ENCODE data around the gene POGK. TPM values are rescaled to one million over a fixed set of nuclear protein-coding genes. Genes with fewer than 3 reads are reported as not detected.
A peak's percentile ranks its signal among the peaks of the same experiment; 100 is the strongest.
"Not testable (repeated sequence)": the region's sequence is repeated elsewhere in the genome, so short reads cannot be mapped to it uniquely, and the experiment has no call there.

Gene POGK
- total RNA-seq, result 46.6 TPM

DNA sequence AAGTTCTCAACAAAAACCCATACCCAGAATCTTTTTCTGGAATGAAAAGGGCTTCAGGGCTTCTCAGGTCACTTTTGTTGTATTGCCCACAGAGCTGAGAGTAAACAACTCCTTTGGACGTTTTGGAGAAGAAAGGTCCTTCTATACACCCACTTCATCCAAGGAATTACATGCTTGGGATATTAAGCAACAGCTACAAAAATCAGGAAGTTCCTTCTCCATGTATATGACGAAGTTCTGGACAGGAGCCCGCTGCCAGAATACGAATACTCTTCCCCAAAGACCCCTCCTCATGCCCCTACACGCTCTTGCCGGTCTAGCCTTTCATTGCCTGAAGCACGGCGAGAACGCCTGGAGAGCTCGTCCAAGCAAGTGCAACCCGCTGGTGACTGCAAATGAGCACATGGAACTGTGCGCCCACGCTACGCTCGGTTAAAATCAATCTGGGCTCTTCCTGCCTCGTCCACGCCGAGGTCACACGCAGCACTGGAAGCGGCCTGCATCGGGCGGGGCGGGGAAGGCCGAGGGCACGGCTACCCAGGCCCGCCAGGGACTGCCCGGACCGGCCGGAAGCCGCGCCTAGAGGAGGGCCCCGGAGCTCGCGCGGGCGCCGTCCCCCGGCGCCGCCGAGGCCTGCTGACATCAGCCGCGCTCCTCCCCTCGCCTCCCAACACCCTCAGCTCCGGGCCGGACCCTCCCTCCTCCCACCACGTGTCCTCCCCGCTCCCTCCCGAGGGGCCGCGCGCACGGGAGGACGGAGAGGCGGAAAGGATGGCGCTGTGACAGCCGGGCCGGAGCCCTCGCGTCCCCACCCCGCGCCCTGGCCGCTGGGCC, at the start of gene POGK:
TSS of gene POGK (plus strand) at position 710 of the 834 bp plus-strand sequence. CDS start 1,482 bp downstream, outside the sequence.
- peak; percentile 93 for DNase-seq (ENCODE audit: low spot score)

- DNase-seq (ENCODE audit: low spot score), result no peak
Observed at GRCh38 chr1:166796620-166797236, 42.5 kb upstream of the POGK start.

- no peak for DNase-seq (ENCODE audit: low spot score)
Observed at GRCh38 chr1:166808952-166809351, 30.3 kb upstream of the POGK start.

DNA sequence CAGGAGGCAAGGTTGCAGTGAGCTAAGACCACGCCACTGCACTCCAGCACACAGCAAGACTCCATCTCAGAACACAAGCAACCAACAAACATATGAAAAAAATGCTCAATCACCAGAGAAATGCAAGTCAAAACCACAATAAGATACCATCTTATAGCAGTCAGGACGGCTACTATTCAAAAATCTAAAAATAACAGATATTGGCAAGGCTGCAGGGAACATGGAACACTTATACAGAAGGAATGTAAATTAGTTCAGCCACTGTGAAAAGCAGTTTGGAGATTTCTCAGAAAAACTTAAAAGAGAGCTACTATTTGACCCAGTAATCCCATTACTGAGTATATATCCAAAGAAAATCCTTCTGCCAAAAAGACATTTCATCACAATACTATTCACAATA, 27.6 kb upstream of the POGK start:
- no peak for DNase-seq (ENCODE audit: low spot score)

DNA sequence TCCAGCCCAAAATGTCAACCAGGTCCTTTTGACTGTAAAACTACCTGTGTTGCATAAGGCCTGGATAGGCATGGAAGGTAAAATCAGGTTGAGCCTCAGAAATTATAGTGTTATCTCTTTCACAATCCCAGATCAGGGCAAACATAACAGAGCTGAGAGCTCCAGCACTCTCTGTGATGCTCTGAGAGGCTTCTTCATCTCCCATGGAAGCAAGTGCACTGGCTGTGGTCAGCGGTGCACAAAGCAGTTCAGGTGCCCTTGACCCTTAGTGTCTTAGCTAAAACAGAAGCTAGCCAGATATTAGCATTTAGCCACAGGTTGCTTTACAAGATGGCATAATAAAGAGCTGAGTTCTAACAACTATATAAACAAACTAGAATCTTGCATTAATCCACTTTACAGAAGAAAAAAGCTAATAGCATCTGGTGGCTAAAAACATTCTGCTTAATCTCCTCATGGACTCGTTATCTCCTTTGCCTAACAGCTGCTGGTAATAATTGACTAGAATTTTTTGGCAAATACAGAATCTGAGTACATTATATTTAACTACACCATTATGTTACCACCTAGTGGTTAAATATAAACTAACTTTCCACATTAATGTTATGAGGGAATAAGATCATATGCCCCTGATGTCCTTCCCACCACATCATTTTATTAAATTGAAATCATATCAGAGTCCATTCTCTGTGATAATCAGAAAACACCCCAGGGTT, 25.6 kb upstream of the POGK start:
- DNase-seq (ENCODE audit: low spot score), result no peak

DNA sequence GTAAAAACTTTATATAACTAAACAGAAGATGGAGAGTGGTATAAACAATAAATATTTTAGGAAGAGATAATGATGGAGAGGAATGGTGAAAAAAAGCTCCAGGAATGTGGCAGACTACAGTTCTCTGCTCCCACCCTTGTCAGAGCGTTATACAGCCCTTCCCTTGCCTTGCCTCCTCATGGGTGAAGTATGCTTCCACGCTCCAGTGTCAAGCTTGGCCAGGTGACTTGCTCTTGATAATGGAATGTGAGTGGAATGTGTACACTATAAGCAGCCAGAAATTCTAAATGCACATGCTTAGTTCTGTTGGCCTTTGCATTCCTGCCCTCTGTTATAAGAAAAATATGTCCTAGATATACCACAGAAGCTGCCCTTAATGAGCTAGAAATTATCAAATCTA, 24.7 kb upstream of the POGK start:
- peak; percentile 43 for DNase-seq (ENCODE audit: low spot score)

- no peak for DNase-seq (ENCODE audit: low spot score)
Observed at GRCh38 chr1:166819974-166820373, 19.3 kb upstream of the POGK start.

DNA sequence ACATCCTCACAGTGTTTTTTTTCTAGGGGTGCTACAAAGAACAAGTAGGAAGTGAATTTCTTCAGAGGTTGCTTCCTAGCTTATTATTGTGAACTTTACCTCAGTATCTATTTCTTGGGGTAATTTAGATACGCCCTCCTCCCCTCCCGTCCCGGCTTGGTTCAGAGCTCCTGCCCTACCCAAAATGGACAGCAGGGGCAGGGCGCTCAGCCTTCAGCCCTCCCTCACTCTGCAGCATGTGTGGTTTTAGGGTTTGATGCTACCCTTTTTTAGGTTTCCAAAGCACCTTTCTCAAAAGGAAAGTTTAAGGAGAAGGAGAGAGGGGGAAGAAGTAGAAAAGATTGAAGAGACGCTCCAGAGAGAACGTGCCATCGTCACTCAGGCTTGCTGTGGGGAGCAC, 16.9 kb upstream of the POGK start:
- DNase-seq (ENCODE audit: low spot score), result no peak

DNA sequence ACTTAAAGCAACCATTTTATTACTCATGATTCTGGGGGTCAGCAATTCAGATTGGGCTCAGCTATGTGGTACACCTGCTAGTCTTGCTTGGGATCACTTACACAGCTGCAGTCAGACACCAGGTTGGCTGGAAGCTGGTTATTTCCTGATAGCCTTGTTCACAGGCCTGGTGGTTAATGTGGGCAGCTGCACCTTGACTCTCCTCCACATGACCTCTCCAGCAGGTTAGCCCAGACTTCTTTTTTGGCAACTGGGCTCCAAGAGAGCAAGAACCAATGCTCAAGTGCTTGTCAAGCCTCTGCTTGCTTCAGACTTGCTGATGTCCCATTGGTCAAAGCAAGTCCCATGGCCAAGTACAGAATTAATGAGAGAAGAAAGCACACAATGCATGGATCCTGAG, 11.8 kb upstream of the POGK start:
- DNase-seq (ENCODE audit: low spot score), result no peak

DNA sequence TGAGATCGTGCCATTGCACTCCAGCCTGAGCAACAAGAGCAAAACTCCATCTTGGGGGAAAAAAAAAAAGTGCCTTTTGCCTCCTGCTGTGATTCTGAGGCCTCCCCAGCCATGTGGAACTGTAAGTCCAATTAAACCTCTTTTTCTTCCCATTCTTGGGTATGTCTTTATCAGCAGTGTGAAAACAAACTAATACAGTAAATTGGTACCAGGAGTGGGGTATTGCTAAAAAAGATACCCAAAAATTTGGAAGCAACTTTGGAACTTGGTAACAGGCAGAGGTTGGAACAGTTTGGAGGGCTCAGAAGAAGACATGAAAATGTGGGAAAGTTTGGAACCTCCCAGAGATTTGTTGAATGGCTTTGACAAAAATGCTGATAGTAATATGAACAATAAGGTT, 9.5 kb upstream of the POGK start:
- not testable (repeated sequence) for DNase-seq (ENCODE audit: low spot score)

- DNase-seq (ENCODE audit: low spot score), result no peak
Observed at GRCh38 chr1:166836733-166837132, 2.5 kb upstream of the POGK start.

DNA sequence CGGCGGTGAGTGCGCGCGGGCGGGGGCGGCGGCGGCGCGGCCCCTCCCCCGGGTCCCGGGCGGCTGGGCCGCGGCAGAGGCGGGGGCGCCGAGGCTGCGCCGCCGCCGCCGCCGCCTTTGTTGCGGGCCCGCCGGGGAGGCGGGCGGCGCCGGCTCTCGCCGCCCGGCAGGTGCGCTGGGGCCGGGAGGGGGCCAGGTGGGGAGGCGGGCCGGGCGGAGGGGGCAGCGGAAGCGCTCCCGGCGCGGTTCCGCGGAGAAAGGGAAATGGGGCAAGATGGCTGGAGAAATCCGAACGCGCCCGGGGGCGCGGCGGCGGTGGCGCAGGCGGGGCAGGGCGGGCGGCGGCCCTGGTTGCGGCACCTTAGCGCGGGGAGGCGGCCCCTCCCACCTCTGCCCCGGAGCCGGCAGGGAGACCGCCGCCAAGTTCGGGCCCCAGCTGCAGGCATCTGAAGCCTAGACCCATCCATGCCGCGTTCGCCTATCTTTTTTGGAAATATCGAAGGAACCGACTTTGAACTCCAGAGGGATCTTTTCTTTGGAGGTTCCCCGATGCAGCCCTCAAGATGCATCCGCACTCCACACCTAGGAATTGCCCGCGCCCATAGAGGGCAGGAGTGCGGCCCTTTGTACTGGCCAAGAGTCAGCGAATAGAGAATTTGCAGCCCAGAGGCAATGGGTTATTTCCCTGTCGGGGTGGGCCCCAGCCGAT, 479 bp downstream of the POGK start:
- peak; percentile 38 for DNase-seq (ENCODE audit: low spot score)

- no peak for DNase-seq (ENCODE audit: low spot score)
Observed at GRCh38 chr1:166840309-166841274, 1.3 kb downstream of the POGK start.

DNA sequence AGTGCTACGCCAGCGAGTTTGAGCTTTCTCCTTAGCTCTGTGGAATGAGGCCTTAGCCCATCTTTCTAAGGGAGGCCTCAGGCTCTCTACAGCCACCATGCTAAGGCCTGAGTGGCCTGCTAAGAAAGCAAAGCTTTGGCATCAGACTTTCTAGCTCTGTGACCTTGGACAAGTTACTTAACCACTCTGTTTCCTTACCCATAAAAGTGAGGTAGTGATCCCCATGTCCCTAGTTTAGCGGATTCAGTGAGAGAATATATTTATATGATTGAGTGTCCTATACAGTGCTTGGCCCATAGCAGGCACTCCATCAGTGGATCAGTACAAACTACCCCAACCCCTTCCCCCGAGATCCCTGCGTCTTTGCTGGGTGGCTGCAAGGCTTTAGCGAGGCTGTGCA, 4.0 kb downstream of the POGK start:
- no peak for DNase-seq (ENCODE audit: low spot score)

DNA sequence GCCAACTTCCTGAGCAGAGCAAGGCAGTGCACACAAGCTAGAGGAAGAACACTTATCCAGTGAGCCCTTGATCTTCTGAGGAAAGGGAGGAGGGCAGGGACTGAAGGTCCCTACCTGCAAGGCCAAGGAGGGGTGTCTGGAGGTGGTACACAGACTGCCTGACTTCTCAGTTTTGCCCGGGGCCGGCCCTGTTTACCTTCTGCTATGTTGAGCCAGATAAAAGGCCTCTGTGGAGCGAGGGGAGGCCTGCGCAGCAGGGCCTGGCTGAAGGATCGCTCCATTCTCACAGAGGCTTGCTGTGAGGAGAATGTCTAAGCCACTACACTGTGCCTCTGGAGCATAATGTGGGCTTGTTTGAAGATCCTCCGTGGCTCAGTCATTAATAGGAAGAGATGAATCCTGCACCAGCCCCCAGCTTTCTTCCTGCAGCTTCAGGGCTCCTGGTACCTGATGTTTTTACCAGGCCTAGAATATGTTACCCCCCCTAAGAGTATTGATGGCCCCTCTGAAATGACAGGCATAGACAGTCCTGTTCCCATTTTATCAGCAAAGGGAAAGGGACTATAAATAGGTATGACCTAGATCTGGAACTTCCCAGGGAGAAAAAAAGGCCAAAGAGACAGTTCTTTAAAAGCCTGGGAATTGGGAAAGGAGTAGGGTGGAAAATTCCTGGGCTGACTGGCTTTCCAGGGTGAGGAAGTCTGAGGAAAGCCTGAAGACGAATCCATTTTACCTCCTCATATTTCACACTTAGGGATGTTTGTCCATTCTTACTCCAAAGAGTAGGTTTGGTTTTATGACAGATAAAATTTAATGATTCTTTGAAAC, 4.7 kb downstream of the POGK start:
- DNase-seq (ENCODE audit: low spot score), result no peak

DNA sequence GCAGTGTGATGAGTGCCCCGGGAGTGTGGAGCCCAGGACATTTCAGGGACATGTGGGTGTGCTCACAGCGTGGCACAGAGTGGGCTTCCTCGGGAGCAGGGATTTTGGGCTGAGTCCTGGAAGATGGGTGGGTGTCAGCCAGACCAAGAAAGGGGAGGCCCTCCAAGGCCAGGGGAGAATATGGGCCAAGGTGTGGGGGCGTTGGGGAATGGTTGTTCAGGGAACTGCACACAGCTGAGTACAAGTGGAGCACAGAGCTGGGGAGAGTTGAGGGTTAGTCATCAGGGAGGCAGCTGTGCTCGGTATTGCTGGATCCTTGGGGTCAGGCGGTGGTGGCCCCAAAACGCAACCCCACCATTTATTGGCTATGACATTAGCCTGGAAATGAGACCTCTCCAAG, 5.5 kb downstream of the POGK start:
- no peak for DNase-seq (ENCODE audit: low spot score)

GRCh38 chr1:166848193-166848592, 8.9 kb downstream of the POGK start:
- DNase-seq (ENCODE audit: low spot score), result no peak

- no peak for DNase-seq (ENCODE audit: low spot score)
Observed at GRCh38 chr1:166849135-166849534, 9.9 kb downstream of the POGK start.

DNA sequence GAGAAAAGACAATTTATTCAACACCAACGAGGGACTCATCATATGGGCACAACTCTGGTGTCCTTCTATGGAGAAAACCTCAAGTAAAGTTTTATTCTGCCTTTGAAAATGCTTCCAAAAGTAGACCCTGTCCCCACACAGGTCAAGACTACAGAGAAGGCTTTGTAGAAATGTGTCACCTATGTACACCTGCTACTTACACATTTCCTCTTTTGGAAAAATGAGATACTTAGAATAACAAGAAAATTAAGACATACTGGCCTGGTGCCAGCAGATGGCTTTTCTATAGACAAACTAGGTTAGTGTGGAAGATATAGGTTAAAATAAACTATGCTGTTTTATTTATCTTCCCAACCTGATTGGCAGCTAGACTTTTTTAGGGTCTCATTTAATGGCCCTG, 13.6 kb downstream of the POGK start:
- DNase-seq (ENCODE audit: low spot score), result no peak

GRCh38 chr1:166855558-166855957, 16.3 kb downstream of the POGK start:
- DNase-seq (ENCODE audit: low spot score), result no peak

Data from mucosa of gallbladder (tissue), 1 donor.